C4-2B (cell line): ENCODE measurements around the gene GALNS.

ENCODE experiments used
- CTCF ChIP-seq: fragments of 450-650 bp; conservative IDR thresholded peaks from 2 replicates; pipeline ENCODE4 v1.5.1; 2017; ENCODE audit warnings: mild to moderate bottlenecking
- ZFX ChIP-seq: fragments of 450-650 bp; IDR thresholded peaks from 2 replicates; pipeline ENCODE4 v1.6.1; 2017

DNA sequence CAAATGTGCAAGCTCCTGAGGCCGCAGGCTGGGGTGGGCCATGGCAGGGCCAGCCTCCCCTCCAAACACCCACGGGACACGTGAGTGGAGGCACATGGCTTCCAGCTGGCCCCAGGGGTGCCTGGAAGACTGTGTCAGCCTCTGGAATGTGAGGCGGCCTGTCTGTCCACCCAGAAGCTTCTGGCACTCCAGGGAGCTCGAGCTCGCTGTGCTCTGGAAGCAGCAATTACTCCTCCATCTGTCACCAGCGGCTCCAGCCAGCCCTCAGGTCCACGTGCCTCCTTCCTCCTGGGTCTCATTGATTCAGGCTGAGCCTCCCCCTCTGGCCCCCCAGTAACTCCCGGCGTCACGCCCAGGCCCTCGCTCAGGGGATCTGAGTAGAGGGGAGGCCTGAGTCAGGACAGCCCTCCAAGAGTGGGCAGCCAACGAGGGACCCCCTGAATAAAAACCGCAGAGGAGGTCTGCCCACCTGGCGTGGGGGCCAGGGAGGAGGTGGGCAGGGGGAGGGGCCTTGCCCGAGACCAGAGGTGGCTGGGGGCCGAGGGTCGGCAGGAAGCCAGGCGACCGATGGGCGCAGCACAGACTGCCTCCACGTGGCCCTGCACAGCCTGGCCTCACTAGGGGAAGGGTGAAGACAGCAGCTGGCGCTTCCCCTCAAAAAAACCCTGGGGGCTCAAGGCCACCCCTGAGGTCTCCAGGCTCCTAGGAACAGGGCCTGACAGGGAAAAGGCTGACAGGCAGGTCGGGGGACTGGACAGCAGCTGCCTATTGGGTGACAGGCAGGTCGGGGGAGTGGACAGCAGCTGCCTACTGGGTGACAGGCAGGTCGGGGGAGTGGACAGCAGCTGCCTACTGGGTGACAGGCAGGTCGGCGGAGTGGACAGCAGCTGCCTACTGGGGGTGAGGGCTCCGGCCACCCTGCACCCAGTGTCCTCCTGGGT is 83.6 kb downstream of the GALNS start:
- TF ChIP-seq CTCF (no peak), ZFX (no peak)
